ENCODE data around the gene ZNF576. TPM values are rescaled to one million over a fixed set of nuclear protein-coding genes. Genes with fewer than 3 reads are reported as not detected.

Gene ZNF576
- polyA plus RNA-seq, 1 donor from 2014 or later: 11.9 TPM

DNA sequence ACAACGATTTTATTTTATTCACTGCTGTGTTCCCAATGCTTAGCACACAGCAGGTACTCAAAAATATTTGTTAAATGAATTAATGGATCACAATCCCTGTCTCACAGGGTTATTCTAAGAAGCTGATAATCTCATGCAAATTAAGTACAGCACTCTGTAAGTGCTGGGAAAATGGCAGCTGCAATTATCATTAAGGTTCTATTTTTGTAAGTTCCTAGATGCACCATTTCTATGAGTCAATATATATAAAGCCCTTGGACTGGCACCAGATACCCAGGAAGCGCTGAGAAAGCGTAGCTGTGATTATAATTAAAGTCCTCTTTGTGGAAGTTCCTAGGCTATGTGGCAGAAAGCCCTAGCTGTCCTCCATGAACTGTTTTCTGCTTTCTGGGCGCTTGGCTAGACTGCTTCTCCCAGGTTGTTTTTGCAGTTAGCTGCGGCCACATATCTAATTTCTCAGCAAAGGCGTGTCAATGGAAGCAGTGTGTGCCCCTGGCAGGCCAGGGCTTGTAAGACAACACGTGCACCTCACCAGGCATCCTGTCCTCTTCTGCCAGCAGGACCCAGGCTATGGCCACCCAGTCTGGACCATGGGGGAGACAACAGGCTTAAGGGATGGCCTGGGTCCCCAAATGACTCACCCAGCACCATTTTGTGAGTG lies 10.3 kb downstream of the ZNF576 start:
- TF ChIP-seq REST (IDR thresholded peaks at IDR 0.05; ENCODE audit: borderline replicate concordance) (no peak), CTCF (IDR thresholded peaks at IDR 0.05; ENCODE audit: poor library complexity, severe bottlenecking) (no peak), TAF1 (IDR thresholded peaks at IDR 0.05; ENCODE audit: low read depth) (no peak), POLR2AphosphoS5 (IDR thresholded peaks at IDR 0.05) (no peak), EZH2 (IDR thresholded peaks at IDR 0.05; ENCODE audit: borderline replicate concordance, insufficient read depth, low read length, poor library complexity, severe bottlenecking) (no peak), MXI1 (conservative IDR thresholded peaks at IDR 0.05; ENCODE audit: poor library complexity, severe bottlenecking) (no peak), EP300 (conservative IDR thresholded peaks at IDR 0.05; ENCODE audit: poor library complexity, severe bottlenecking) (no peak)
- peaks cover under 1% of the 10 kb centered on the region for H3K79me2 ChIP-seq (replicated peaks; ENCODE audit: insufficient read depth, low read length)
- H3K4me2 ChIP-seq (ENCODE audit: low read length): no peak overlapping the region
- H4K20me1 ChIP-seq (ENCODE audit: insufficient read depth): no peaks in the 10 kb centered on the region
- H3K27me3 ChIP-seq (ENCODE audit: insufficient read depth, low read depth, low read length): no peaks in the 10 kb centered on the region
- no peak overlapping the region for H2AFZ ChIP-seq (ENCODE audit: low read depth, low read length)
- no peaks in the 10 kb centered on the region for H3F3A ChIP-seq (ENCODE audit: insufficient read depth, low read length, poor library complexity, severe bottlenecking)
- H3K9me2 ChIP-seq (ENCODE audit: insufficient read depth, low read length): no peaks in the 10 kb centered on the region
- no peak overlapping the region for H3K27ac ChIP-seq (ENCODE audit: low read length)
- H3K9me3 ChIP-seq (ENCODE audit: low read length): no peaks in the 10 kb centered on the region
- no peak overlapping the region for H3K9ac ChIP-seq (ENCODE audit: low read length)
- H3K4me3 ChIP-seq (ENCODE audit: low read length): no peak overlapping the region
- no peaks in the 10 kb centered on the region for H3K36me3 ChIP-seq (ENCODE audit: insufficient read depth, low read length)

GRCh38 chr19:43607238-43608205 lies 11.1 kb downstream of the ZNF576 start:
- no peaks in the 10 kb centered on the region for H3K9me2 ChIP-seq (ENCODE audit: insufficient read depth, low read length)
- no peak overlapping the region for H3K9ac ChIP-seq (ENCODE audit: low read length)
- no peak overlapping the region for H2AFZ ChIP-seq (ENCODE audit: low read depth, low read length)
- no peak overlapping the region for H3K4me2 ChIP-seq (ENCODE audit: low read length)
- H3F3A ChIP-seq (ENCODE audit: insufficient read depth, low read length, poor library complexity, severe bottlenecking): no peaks in the 10 kb centered on the region
- H3K79me2 ChIP-seq (replicated peaks; ENCODE audit: insufficient read depth, low read length): peaks cover 7% of the 10 kb centered on the region
- no peak for TF ChIP-seq REST (IDR thresholded peaks at IDR 0.05; ENCODE audit: borderline replicate concordance)
- TF ChIP-seq EZH2 (IDR thresholded peaks at IDR 0.05; ENCODE audit: borderline replicate concordance, insufficient read depth, low read length, poor library complexity, severe bottlenecking): no peak
- no peak for TF ChIP-seq EP300 (conservative IDR thresholded peaks at IDR 0.05; ENCODE audit: poor library complexity, severe bottlenecking)
- no peak for TF ChIP-seq CTCF (IDR thresholded peaks at IDR 0.05; ENCODE audit: poor library complexity, severe bottlenecking)
- no peak for TF ChIP-seq SMC3 (conservative IDR thresholded peaks at IDR 0.05; ENCODE audit: poor library complexity)
- no peak for TF ChIP-seq MXI1 (conservative IDR thresholded peaks at IDR 0.05; ENCODE audit: poor library complexity, severe bottlenecking)
- TF ChIP-seq RAD21 (conservative IDR thresholded peaks at IDR 0.05): no peak
- TF ChIP-seq TAF1 (IDR thresholded peaks at IDR 0.05; ENCODE audit: low read depth): no peak
- no peak for TF ChIP-seq POLR2AphosphoS5 (IDR thresholded peaks at IDR 0.05)
- H4K20me1 ChIP-seq (ENCODE audit: insufficient read depth): peaks cover 4% of the 10 kb centered on the region
- H3K4me3 ChIP-seq (ENCODE audit: low read length): no peak overlapping the region
- H3K27ac ChIP-seq (ENCODE audit: low read length): no peak overlapping the region
- no peaks in the 10 kb centered on the region for H3K9me3 ChIP-seq (ENCODE audit: low read length)
- H3K27me3 ChIP-seq (ENCODE audit: insufficient read depth, low read depth, low read length): no peaks in the 10 kb centered on the region
- no peaks in the 10 kb centered on the region for H3K36me3 ChIP-seq (ENCODE audit: insufficient read depth, low read length)
